GM12864 (cell line): Measurements from ENCODE around the gene CDK5RAP3.
"Not testable (repeated sequence)": the region's sequence is repeated elsewhere in the genome, so short reads cannot be mapped to it uniquely, and the experiment has no call there.

Experiments
- DNase-seq: peaks from one replicate; pipeline ENCODE4 v3.0.0-alpha.2; 2011; ENCODE audit warnings: low read depth
- H3K4me3 ChIP-seq: 2 replicates; pipeline ENCODE4 v1.5.1; 2011; ENCODE audit warnings: mild to moderate bottlenecking, low read depth, low read length, control low read depth
- CTCF ChIP-seq: IDR thresholded peaks from 2 replicates; pipeline ENCODE4 v1.5.1; 2011; ENCODE audit warnings: low read depth, mild to moderate bottlenecking, moderate library complexity, low read length, control low read depth, inconsistent platforms; ENCODE audit errors: missing control alignments

Gene CDK5RAP3

DNA sequence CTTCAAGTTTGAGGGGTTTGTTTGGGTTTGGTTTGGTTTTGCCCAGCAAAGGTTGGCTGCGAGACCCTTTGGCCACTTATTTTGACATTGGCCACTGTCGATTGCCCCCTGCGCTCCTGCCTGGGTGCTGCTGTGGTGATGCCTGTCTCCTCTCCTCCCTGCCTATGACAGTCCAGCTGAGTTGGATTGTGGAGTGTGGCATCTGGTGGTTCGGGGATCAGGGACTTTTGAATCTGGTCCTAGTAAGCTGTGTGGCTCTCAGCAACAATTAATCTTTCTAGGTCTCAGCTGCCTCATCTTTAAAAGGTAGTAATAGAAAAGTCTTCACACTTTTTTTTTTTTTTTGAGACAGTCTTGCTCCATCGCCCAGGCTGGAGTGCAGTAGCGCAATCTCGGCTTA, 27.1 kb downstream of the CDK5RAP3 start:
- H3K4me3 ChIP-seq, result no peak overlapping the region
- no peak for TF ChIP-seq CTCF
- DNase-seq, result no peak

- TF ChIP-seq CTCF, result no peak
- DNase-seq, result no peak
- H3K4me3 ChIP-seq, result no peak overlapping the region
Observed at GRCh38 chr17:47999582-47999981, 28.7 kb downstream of the CDK5RAP3 start.

GRCh38 chr17:48001197-48001596, 30.3 kb downstream of the CDK5RAP3 start:
- TF ChIP-seq CTCF, result no peak
- DNase-seq, result no peak
- no peak overlapping the region for H3K4me3 ChIP-seq

- DNase-seq, H3K4me3 ChIP-seq: not testable (repeated sequence)
Observed at GRCh38 chr17:48001657-48002056, 30.7 kb downstream of the CDK5RAP3 start.

DNA sequence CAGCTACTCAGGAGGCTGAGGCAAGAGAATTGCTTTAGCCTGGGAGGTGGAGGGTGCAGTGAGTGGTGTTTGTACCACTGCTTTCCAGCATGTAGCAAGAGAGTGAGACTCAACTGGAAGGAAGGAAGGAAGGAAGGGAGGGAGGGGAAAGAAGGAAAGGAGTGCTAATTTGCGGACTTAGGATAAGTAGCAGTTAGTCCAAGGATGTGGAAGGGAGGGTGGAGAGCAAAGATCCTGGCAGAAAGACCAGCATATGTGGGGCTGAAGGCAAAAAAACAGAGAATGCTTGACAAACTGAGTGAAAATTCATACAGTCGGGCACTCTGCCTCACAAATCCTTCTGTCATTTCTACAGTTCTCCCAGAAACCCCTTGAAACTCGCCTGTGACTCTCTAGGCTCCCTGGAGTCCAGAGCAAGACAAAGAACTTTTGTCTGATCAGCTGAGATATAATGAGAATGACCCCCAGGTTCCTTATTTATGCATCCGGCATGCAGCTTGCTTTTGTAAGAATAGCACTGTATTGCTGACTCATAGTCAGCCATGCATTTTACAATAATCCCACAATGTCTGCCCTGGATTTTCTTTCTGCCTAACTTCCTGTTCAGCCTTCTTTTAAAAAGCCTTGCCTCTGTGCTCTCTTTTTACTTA, 31.5 kb downstream of the CDK5RAP3 start:
- no peak for TF ChIP-seq CTCF
- DNase-seq, result no peak
- no peak overlapping the region for H3K4me3 ChIP-seq

- no peak for TF ChIP-seq CTCF
- H3K4me3 ChIP-seq, result no peak overlapping the region
- no peak for DNase-seq
Observed at GRCh38 chr17:48002916-48003416, 32.1 kb downstream of the CDK5RAP3 start.

- no peak overlapping the region for H3K4me3 ChIP-seq
- TF ChIP-seq CTCF, result no peak
- no peak for DNase-seq
Observed at GRCh38 chr17:48003417-48004151, 32.7 kb downstream of the CDK5RAP3 start.
